Caco-2 (cell line): ENCODE measurements around the gene TRDN. TPM values are rescaled to one million over a fixed set of nuclear protein-coding genes. Genes with fewer than 3 reads are reported as not detected.
"Not testable (repeated sequence)": the region's sequence is repeated elsewhere in the genome, so short reads cannot be mapped to it uniquely, and the experiment has no call there.

Source experiments
- BruUV-seq: library from RNA; stranded (reverse); fragments of 400-500 nt; replicated peaks from 2 replicates; lab custom pipeline; 2021; lab: Mats Ljungman, UMichigan
- CTCF ChIA-PET: fragments of 300-600 bp; sonication (Branson Sonifier 250); formaldehyde crosslinking; loops from one replicate; lab custom pipeline; 2022; ENCODE audit warnings: antibody characterized with exemption; lab: Charles Lee
- POLR2A ChIA-PET: fragments of 300-600 bp; sonication (Branson Sonifier 250); formaldehyde crosslinking; loops from one replicate; lab custom pipeline; 2022; ENCODE audit warnings: antibody characterized with exemption; lab: Charles Lee
- DNase-seq, 2 experiments: peaks; one replicate each; pipeline versions ENCODE4 v3.0.0 to v3.0.0-alpha.2; 2020 to 2022
- H3K27me3 ChIP-seq: replicated peaks from 2 replicates; pipeline ENCODE4 v1.6.0; 2011; ENCODE audit warnings: low read length; ENCODE audit not compliant: control insufficient read depth, insufficient read depth
- H3K36me3 ChIP-seq: 2 replicates; pipeline ENCODE4 v1.5.1; 2011; ENCODE audit warnings: low read length; ENCODE audit not compliant: control insufficient read depth, insufficient read depth
- H3K4me1 ChIP-seq: fragments of 250-450 bp; sonication (Bioruptor Pico); 2 replicates; pipeline ENCODE4 v1.5.1; 2020; ENCODE audit warnings: mild to moderate bottlenecking
- H3K4me3 ChIP-seq: 2 replicates; pipeline ENCODE4 v1.5.1; 2011; ENCODE audit warnings: low read depth, mild to moderate bottlenecking, control low read depth, low read length
- H3K9me3 ChIP-seq: fragments of 250-450 bp; sonication (Bioruptor Pico); 2 replicates; pipeline ENCODE4 v1.5.1; 2020; ENCODE audit warnings: mild to moderate bottlenecking, moderate library complexity
- H3K27ac Mint-ChIP-seq: one replicate; pipeline ENCODE4 v1.8.0; 2022; ENCODE audit warnings: mixed read lengths; ENCODE audit not compliant: unreplicated experiment
- H3K27me3 Mint-ChIP-seq: one replicate; pipeline ENCODE4 v1.8.0; 2022; ENCODE audit warnings: mixed read lengths; ENCODE audit not compliant: insufficient read depth, unreplicated experiment
- H3K36me3 Mint-ChIP-seq: one replicate; pipeline ENCODE4 v1.8.0; 2022; ENCODE audit warnings: mild to moderate bottlenecking, mixed read lengths; ENCODE audit not compliant: insufficient read depth, unreplicated experiment
- H3K4me1 Mint-ChIP-seq: one replicate; pipeline ENCODE4 v1.8.0; 2022; ENCODE audit warnings: low read depth, mixed read lengths; ENCODE audit not compliant: unreplicated experiment
- H3K4me3 Mint-ChIP-seq: one replicate; pipeline ENCODE4 v1.8.0; 2022; ENCODE audit warnings: mild to moderate bottlenecking, moderate library complexity, mixed read lengths; ENCODE audit not compliant: unreplicated experiment
- H3K9me3 Mint-ChIP-seq: one replicate; pipeline ENCODE4 v1.8.0; 2022; ENCODE audit warnings: mixed read lengths; ENCODE audit not compliant: unreplicated experiment
- CTCF ChIP-seq, 2 experiments: fragments of 200-600 bp in 1 of 2; IDR thresholded peaks; 1 replicate in 1 of 2; 2 replicates in 1 of 2; pipeline versions ENCODE4 v1.5.1 to v1.8.0; 2011 to 2022; ENCODE audit warnings: antibody characterized with exemption in 1 of 2, control low read depth in 1 of 2, inconsistent platforms in 1 of 2, low read depth in 1 of 2, low read length in 1 of 2, mild to moderate bottlenecking in 1 of 2, moderate library complexity in 1 of 2; ENCODE audit not compliant: insufficient read depth in 1 of 2, severe bottlenecking in 1 of 2, unreplicated experiment in 1 of 2
- intact Hi-C: fragments of 100-400 bp; cut with micrococcal nuclease; formaldehyde crosslinking; loops from one replicate; pipeline ENCODE4 v1.10.0; 2022; ENCODE audit not compliant: unreplicated experiment
- total RNA-seq: library from RNA; stranded (reverse); gene quantifications from 2 replicates; pipeline ENCODE4 v1.2.3, GENCODE V29; 2022

TRDN gene
- total RNA-seq, 1 experiment from 2014 or later = not detected

DNA sequence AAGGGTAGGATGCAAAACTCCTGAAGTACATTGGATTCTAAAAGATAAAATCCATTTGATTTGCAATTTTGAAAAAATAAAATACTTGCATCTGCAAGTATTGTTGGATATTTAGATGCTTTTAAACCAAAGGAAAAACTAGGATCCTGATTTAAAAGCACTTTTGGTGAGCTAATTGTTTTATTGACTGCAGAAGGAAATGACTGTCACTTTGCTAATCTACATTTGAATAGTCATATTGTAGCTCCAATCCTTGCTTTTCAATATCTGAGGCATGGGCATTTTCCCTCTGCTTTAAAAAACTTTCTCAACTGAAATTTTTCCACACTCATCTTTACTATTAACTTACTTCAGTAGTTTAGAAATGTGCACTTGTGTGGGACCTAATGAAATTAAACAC lies 74.1 kb downstream of the TRDN start:
- H3K27me3 Mint-ChIP-seq = peaks cover 21% of the 10 kb centered on the region
- TF ChIP-seq CTCF (IDR thresholded peaks at IDR 0.05; ENCODE audit: insufficient read depth in 1 of 2, low read depth in 1 of 2, low read length in 1 of 2, severe bottlenecking in 1 of 2, unreplicated experiment in 1 of 2) = no peak
- H3K36me3 Mint-ChIP-seq = no peaks in the 10 kb centered on the region
- 0 out of 2 replicates have a peak, but pooled peaks cover 3% of the 10 kb centered on the region for H3K4me1 ChIP-seq
- no peak for DNase-seq
- H3K4me3 Mint-ChIP-seq = no peak overlapping the region
- no peaks in the 10 kb centered on the region for H3K4me1 Mint-ChIP-seq
- BruUV-seq = no TSS peak
- no peaks in the 10 kb centered on the region for H3K36me3 ChIP-seq
- no peaks in the 10 kb centered on the region for H3K9me3 ChIP-seq
- H3K27me3 ChIP-seq = no peaks in the 10 kb centered on the region
- H3K9me3 Mint-ChIP-seq = no peaks in the 10 kb centered on the region
- CTCF ChIA-PET = no interaction called here
- intact Hi-C loops = no loop called here
- POLR2A ChIA-PET = no interaction called here
- no peak overlapping the region for H3K4me3 ChIP-seq
- no peak overlapping the region for H3K27ac Mint-ChIP-seq

DNA sequence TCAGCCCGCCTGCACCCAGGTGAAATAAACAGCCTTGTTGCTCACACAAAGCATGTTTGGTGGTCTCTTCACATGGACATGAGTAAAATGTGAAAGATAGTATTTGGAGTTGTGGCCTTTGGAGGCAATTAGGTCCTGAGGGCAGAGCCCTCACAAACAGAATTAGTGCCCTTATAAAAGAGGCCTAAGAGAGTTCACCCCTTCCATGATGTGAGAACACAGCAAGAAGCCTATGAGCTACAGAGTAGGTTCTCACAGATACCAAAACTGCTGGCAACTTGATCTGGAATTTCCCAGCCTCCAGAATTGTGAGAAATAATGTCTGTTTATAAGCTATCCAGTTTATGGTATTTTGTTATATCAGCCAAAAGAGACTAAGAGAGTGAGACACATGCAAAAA lies 74.5 kb downstream of the TRDN start:
- Mint-ChIP-seq H3K9me3 (no peaks in the 10 kb centered on the region), H3K4me1 (no peaks in the 10 kb centered on the region), H3K36me3 (no peaks in the 10 kb centered on the region), H3K27me3 (peaks cover 24% of the 10 kb centered on the region), H3K4me3 (no peak overlapping the region), H3K27ac (no peak overlapping the region)
- no peak for TF ChIP-seq CTCF (IDR thresholded peaks at IDR 0.05; ENCODE audit: insufficient read depth in 1 of 2, low read depth in 1 of 2, low read length in 1 of 2, severe bottlenecking in 1 of 2, unreplicated experiment in 1 of 2)
- Histone ChIP-seq H3K36me3 (no peaks in the 10 kb centered on the region), H3K9me3 (no peaks in the 10 kb centered on the region), H3K4me3 (no peak overlapping the region), H3K27me3 (no peaks in the 10 kb centered on the region), H3K4me1 (0 out of 2 replicates have a peak, but pooled peaks cover under 1% of the 10 kb centered on the region)
- BruUV-seq = no TSS peak
- intact Hi-C loops = no loop called here
- CTCF ChIA-PET = no interaction called here
- POLR2A ChIA-PET = no interaction called here
- no peak for DNase-seq

DNA sequence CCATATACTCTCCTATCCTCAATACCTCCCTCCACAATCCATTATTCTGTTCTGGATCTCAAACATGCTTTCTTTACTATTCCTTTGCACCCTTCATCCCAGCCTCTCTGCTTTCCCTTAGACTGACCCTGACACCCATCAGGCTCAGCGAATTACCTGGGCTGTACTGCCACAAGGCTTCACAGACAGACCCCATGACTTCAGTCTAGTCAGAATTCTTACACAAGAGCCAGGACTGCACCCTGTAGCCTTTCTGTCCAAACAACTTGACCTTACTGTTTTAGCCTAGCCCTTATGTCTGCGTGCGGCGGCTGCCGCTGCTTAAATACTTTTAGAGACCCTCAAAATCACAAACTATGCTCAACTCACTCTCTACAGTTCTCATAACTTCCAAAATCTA lies 76.9 kb downstream of the TRDN start:
- intact Hi-C loops, H3K27me3 ChIP-seq, POLR2A ChIA-PET: not testable (repeated sequence)

GRCh38 chr6:123557474-123557873 lies 79.3 kb downstream of the TRDN start:
- H3K27me3 ChIP-seq, H3K36me3 Mint-ChIP-seq, H3K27ac Mint-ChIP-seq, POLR2A ChIA-PET, BruUV-seq, DNase-seq, CTCF ChIA-PET, H3K4me3 Mint-ChIP-seq, H3K4me1 Mint-ChIP-seq, H3K9me3 ChIP-seq, H3K36me3 ChIP-seq, H3K4me3 ChIP-seq, H3K9me3 Mint-ChIP-seq, H3K4me1 ChIP-seq: not testable (repeated sequence)
- intact Hi-C loops = loop anchor here (2.0 kb wide), 1 partner anchor 35 kb away; no protein-coding TSS in a partner anchor
- H3K27me3 Mint-ChIP-seq = peaks cover 32% of the 10 kb centered on the region

More for the DNA sequence above, 76.9 kb downstream of the TRDN start:
- H3K36me3 Mint-ChIP-seq, H3K27ac Mint-ChIP-seq, DNase-seq, BruUV-seq, H3K4me1 ChIP-seq, H3K36me3 ChIP-seq, CTCF ChIA-PET, H3K9me3 ChIP-seq, H3K4me1 Mint-ChIP-seq, H3K4me3 ChIP-seq, H3K9me3 Mint-ChIP-seq, H3K4me3 Mint-ChIP-seq: not testable (repeated sequence)
- H3K27me3 Mint-ChIP-seq = peaks cover 32% of the 10 kb centered on the region
